H1 (cell line): ENCODE data around the gene PSMD13. TPM values are rescaled to one million over a fixed set of nuclear protein-coding genes. Genes with fewer than 3 reads are reported as not detected.

Experiments used
- POLR2A ChIP-seq, 2 experiments: IDR thresholded peaks; 1 replicate in 1 of 2; 2 replicates in 1 of 2; pipeline ENCODE4 v1.6.1; 2011; ENCODE audit warnings: low read depth in 2 of 2, low read length in 2 of 2, mild to moderate bottlenecking in 2 of 2; ENCODE audit errors: control extremely low read depth in 1 of 2
- RBBP5 ChIP-seq: IDR thresholded peaks from 2 replicates; pipeline ENCODE4 v1.7.1; 2012; ENCODE audit warnings: low read depth, mild to moderate bottlenecking, inconsistent platforms, low read length, moderate library complexity, borderline replicate concordance
- SAP30 ChIP-seq: fragments of 300-600 bp; sonication (generic); IDR thresholded peaks from 2 replicates; pipeline ENCODE4 v1.7.1; 2012; ENCODE audit warnings: low read length, moderate library complexity, mild to moderate bottlenecking, inconsistent platforms; ENCODE audit not compliant: insufficient read depth, insufficient replicate concordance
- SRF ChIP-seq: IDR thresholded peaks from 2 replicates; pipeline ENCODE4 v1.6.1; 2011; ENCODE audit warnings: mild to moderate bottlenecking, low read depth, low read length, moderate library complexity
- TAF7 ChIP-seq: optimal IDR thresholded peaks from 2 replicates; pipeline ENCODE3; 2011; ENCODE audit warnings: low read depth, mild to moderate bottlenecking, inconsistent platforms, low read length, moderate library complexity, borderline replicate concordance
- polyA plus RNA-seq, 7 experiments: library from polyadenylated mRNA; depleted of rRNA in 3 of 7; stranded (reverse) in 5 of 7; unstranded in 2 of 7; fragments of >200 nt in 5 of 7; fragments of 200-250 nt in 2 of 7; gene quantifications; 1 replicate in 5 of 7; 2 replicates in 1 of 7; 4 replicates in 1 of 7; pipeline versions ENCODE4 v1.2.1 to v1.2.3, GENCODE V29; 2011 to 2013; ENCODE audit warnings: missing spikeins in 2 of 7, mixed read lengths in 2 of 7
- total RNA-seq: library from RNA; stranded (reverse); fragmentation: NEBNext Ultra II Directional; extraction: Animal tissue kit (Norgen Biotek cat#: 25700); gene quantifications from 2 replicates; pipeline ENCODE4 v1.2.1, GENCODE V29; 2021
- TF ChIP-seq, protein P1 (sequence below): IDR thresholded peaks from 2 replicates; pipeline ENCODE4 v1.6.1; 2011; ENCODE audit warnings: low read length, improper control_type of control experiment

Gene PSMD13
- total and polyA plus RNA-seq, 2 of the 8 experiments (the other 6 are each of a cell fraction or from before 2014, with no cell fraction given) = 121 to 141 TPM

DNA sequence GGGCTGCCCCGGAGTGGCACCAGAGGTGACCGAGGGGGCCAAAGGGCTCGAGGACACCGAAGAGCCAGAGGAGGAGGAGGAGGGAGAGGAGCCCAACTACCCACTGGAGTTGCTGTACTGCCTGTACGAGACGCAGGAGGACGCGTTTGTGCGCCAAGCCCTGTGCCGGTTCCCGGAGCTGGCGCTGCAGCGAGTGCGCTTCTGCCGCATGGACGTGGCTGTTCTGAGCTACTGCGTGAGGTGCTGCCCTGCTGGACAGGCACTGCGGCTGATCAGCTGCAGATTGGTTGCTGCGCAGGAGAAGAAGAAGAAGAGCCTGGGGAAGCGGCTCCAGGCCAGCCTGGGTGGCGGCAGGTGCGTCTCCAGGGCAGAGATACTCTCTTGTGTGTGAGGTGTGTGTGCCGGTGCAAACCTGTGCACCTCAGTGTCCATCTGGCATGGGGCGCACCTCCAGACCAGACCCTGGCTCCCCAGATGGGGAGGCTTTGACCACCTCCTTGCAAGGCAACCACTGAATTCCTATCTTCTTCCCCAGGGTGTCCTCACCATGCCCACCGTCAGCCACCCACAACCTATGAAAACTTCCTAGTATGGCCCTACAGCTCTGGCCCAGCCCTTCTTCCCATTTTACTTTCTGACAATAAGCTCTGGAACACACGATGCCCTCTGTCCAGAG lies 44.8 kb downstream of the PSMD13 start (continued):
- TF ChIP-seq SAP30 (no peak), SRF (no peak), POLR2A (IDR thresholded peaks at IDR 0.05; ENCODE audit: control extremely low read depth in 1 of 2, low read depth in 2 of 2, low read length in 2 of 2) (no peak), TAF7 (no peak), RBBP5 (no peak)
- TF ChIP-seq, protein P1, sequence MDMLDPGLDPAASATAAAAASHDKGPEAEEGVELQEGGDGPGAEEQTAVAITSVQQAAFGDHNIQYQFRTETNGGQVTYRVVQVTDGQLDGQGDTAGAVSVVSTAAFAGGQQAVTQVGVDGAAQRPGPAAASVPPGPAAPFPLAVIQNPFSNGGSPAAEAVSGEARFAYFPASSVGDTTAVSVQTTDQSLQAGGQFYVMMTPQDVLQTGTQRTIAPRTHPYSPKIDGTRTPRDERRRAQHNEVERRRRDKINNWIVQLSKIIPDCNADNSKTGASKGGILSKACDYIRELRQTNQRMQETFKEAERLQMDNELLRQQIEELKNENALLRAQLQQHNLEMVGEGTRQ = no peak
